GM19455 (cell line): ENCODE results near the gene VIT.

Source experiments
- ATAC-seq: cut with Tn5 transposase; IDR thresholded peaks from one replicate; pipeline ENCODE4 v1.9.1; 2021; ENCODE audit not compliant: unreplicated experiment

Gene VIT

GRCh38 chr2:36708041-36708741 is 11.7 kb downstream of the VIT start:
- no peak for ATAC-seq

GRCh38 chr2:36710858-36711515 is 14.5 kb downstream of the VIT start:
- no peak for ATAC-seq

GRCh38 chr2:36711741-36712314 is 15.3 kb downstream of the VIT start:
- ATAC-seq = no peak

- no peak for ATAC-seq
These were observed 16.8 kb downstream of the VIT start for GRCh38 chr2:36713310-36713709.

GRCh38 chr2:36716111-36716510 is 19.6 kb downstream of the VIT start:
- no peak for ATAC-seq

- no peak for ATAC-seq
These were observed 21.2 kb downstream of the VIT start for GRCh38 chr2:36717603-36718266.

- no peak for ATAC-seq
These were observed 31.0 kb downstream of the VIT start for GRCh38 chr2:36727550-36727949.

GRCh38 chr2:36729067-36729466 is 32.6 kb downstream of the VIT start:
- no peak for ATAC-seq

- ATAC-seq = no peak
These were observed 35.6 kb downstream of the VIT start for GRCh38 chr2:36731941-36732672.

GRCh38 chr2:36732673-36733036 is 36.1 kb downstream of the VIT start:
- ATAC-seq = no peak

- no peak for ATAC-seq
These were observed 36.7 kb downstream of the VIT start for GRCh38 chr2:36733215-36733614.

GRCh38 chr2:36734304-36734703 is 37.8 kb downstream of the VIT start:
- no peak for ATAC-seq

- no peak for ATAC-seq
These were observed 40.7 kb downstream of the VIT start for GRCh38 chr2:36737131-36737750.

- no peak for ATAC-seq
These were observed 43.6 kb downstream of the VIT start for GRCh38 chr2:36740061-36740460.

- no peak for ATAC-seq
These were observed 44.8 kb downstream of the VIT start for GRCh38 chr2:36741188-36741837.

GRCh38 chr2:36743954-36744353 is 47.4 kb downstream of the VIT start:
- ATAC-seq = no peak

- ATAC-seq = no peak
These were observed 51.7 kb downstream of the VIT start for GRCh38 chr2:36748166-36748565.

GRCh38 chr2:36750101-36750500 is 53.6 kb downstream of the VIT start:
- no peak for ATAC-seq

GRCh38 chr2:36753706-36754221 is 57.3 kb downstream of the VIT start:
- ATAC-seq = no peak

- no peak for ATAC-seq
These were observed 58.1 kb downstream of the VIT start for GRCh38 chr2:36754578-36754977.
